ENCODE data around the gene ATOSB. TPM values are rescaled to one million over a fixed set of nuclear protein-coding genes. Genes with fewer than 3 reads are reported as not detected.

ATOSB gene
- total and polyA plus RNA-seq, 2 of the 8 experiments (the other 6 are each of a cell fraction or from before 2014, with no cell fraction given): 6.9 to 10.4 TPM

DNA sequence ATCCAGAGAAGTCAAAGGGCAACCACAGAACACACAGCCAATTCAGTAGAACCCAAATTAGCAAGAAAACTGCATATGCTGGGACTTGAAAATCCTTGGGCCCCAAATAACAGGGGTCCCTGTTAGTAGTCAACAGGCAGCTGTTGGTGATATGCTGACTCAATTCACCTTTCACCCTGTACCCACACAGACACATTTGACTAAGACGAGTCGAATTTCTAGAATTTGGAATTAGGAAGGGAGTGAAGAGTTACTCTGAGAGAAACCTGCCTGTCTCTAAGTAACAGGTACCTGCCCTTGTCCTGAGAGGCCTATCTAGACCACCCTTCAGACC, 42.4 kb downstream of the ATOSB start:
- Histone ChIP-seq H3K4me3 (ENCODE audit: extremely low read depth in 1 of 4, insufficient read depth in 2 of 4, low read depth in 3 of 4, low read length in 4 of 4) (peak overlapping the region in 3 of 4 experiments; percentile 20 to 46 (median 30); a peak in 5 of 8 replicates), H3K18ac (ENCODE audit: extremely low read depth, low read length) (no peak overlapping the region), H4K20me1 (replicated peaks in 1 of 2; ENCODE audit: control insufficient read depth in 1 of 2, insufficient read depth in 2 of 2, low read length in 2 of 2) (peaks cover 8 to 20% of the 10 kb centered on the region in 2 experiments), H4K5ac (ENCODE audit: insufficient read length, low read depth, low read length) (no peak overlapping the region), H3K79me1 (ENCODE audit: low read depth, low read length) (peaks cover 9% of the 10 kb centered on the region), H2AK5ac (ENCODE audit: low read depth, low read length) (peak overlapping the region; percentile 95), H4K91ac (replicated peaks; ENCODE audit: insufficient read length, low read length) (no peak overlapping the region), H3K23me2 (ENCODE audit: low read depth, low read length) (peaks cover 5% of the 10 kb centered on the region; the same call in 1 of the 2 replicates), H3K4me2 (ENCODE audit: insufficient read depth in 1 of 2, low read depth in 2 of 2, low read length in 2 of 2) (peak overlapping the region; percentile 65 to 76; a peak in 3 of 4 replicates), H3K56ac (replicated peaks; ENCODE audit: insufficient read length, low read depth, low read length) (no peak overlapping the region), H3K14ac (ENCODE audit: insufficient read length) (no peak overlapping the region), H3K27ac (ENCODE audit: low read depth, low read length) (peak overlapping the region; percentile 82), H2AFZ (ENCODE audit: low read length) (peak overlapping the region; percentile 73; the same call in 1 of the 2 replicates), H2BK12ac (ENCODE audit: low read depth, low read length) (peak overlapping the region; percentile 50; the same call in 1 of the 2 replicates), H3K23ac (ENCODE audit: insufficient read length) (no peak overlapping the region), H2BK20ac (ENCODE audit: low read length) (no peak overlapping the region), H3K9me3 (ENCODE audit: insufficient read depth in 2 of 2, low read depth in 1 of 2, low read length in 1 of 2) (no peaks in the 10 kb centered on the region), H3K79me2 (ENCODE audit: control insufficient read depth in 1 of 2, insufficient read depth in 2 of 2, low read length in 2 of 2) (peaks cover 34 to 50% of the 10 kb centered on the region in 2 experiments), H3K4ac (replicated peaks; ENCODE audit: insufficient read length, low read depth, low read length) (peak overlapping the region; percentile 11), H4K8ac (ENCODE audit: extremely low read depth, insufficient read depth, low read length) (no peak overlapping the region), H2BK5ac (ENCODE audit: low read depth, low read length) (peak overlapping the region; percentile 74; the same call in 1 of the 2 replicates), H3K4me1 (replicated peaks in 1 of 4; ENCODE audit: control insufficient read depth in 3 of 4, insufficient read depth in 4 of 4, low read length in 3 of 4) (peaks cover 5 to 17% (median 7%) of the 10 kb centered on the region in 4 experiments), H2BK120ac (replicated peaks; ENCODE audit: low read depth, low read length) (no peak overlapping the region), H3K9ac (replicated peaks in 1 of 4; ENCODE audit: extremely low read depth in 1 of 4, low read depth in 3 of 4, low read length in 3 of 4) (peak overlapping the region in 3 of 4 experiments; percentile 55 to 77 (median 60); a peak in 3 of 7 replicates), H2BK15ac (ENCODE audit: low read length) (peak overlapping the region; percentile 48; the same call in 1 of the 2 replicates), H3K36me3 (ENCODE audit: control insufficient read depth in 2 of 4, insufficient read depth in 4 of 4, low read length in 3 of 4) (peaks cover 19 to 42% (median 37%) of the 10 kb centered on the region in 4 experiments), H3K27me3 (replicated peaks in 1 of 4; ENCODE audit: control insufficient read depth in 3 of 4, extremely low read depth in 1 of 4, insufficient read depth in 3 of 4, low read length in 3 of 4) (no peaks in the 10 kb centered on the region)
- TF ChIP-seq TAF7 (optimal IDR thresholded peaks at IDR 0.05; ENCODE audit: borderline replicate concordance, low read depth, low read length) (no peak), SIRT6 (IDR thresholded peaks at IDR 0.05; ENCODE audit: low read length) (no peak), HDAC6 (IDR thresholded peaks at IDR 0.05; ENCODE audit: low read depth, low read length) (no peak)
- ChIA-PET CTCF (ENCODE audit: partially characterized antibody) (interaction anchor here (1.3 to 3.1 kb wide), 2 partner anchors 21 to 23 kb away, joined by 5 to 8 read pairs; partner anchors contain the start of gene PIGO), POLR2A (ENCODE audit: partially characterized antibody) (interaction anchor here (1.8 to 17.6 kb wide), 2 partner anchors 26 to 45 kb away, joined by 8 to 440 read pairs; partner anchors contain the start of genes PIGO and STOML2)
- 80% methylated on average over 2 of the region's 2 CpGs; no CpG with 5 or more reads in 1 of the 2 experiments for WGBS, 2 experiments (ENCODE audit: extremely low coverage in 1 of 2, insufficient coverage in 1 of 2, insufficient read length in 1 of 2, insufficient replicate concordance in 2 of 2, low coverage in 1 of 2, low lambda C conversion rate in 2 of 2, missing lambda C conversion rate in 1 of 2)
- DNase-seq (ENCODE audit: low read depth in 1 of 2, low spot score in 2 of 2) (no peak), FAIRE-seq (no peak)

Measured in H1 (cell line).